Subcutaneous abdominal adipose tissue (tissue), 5 donors: ENCODE data around the gene NAT9.
A peak's percentile ranks its signal among the peaks of the same experiment; 100 is the strongest.

Experiments used
- H3K27ac ChIP-seq: one replicate; pipeline ENCODE4 v1.7.0; 2013; ENCODE audit warnings: low read depth, mild to moderate bottlenecking, inconsistent platforms, low read length, moderate library complexity
- H3K27me3 ChIP-seq, 5 donors: one replicate each; pipeline ENCODE4 v1.7.0; 2013; ENCODE audit warnings: low read length in 5 of 5, inconsistent platforms in 1 of 5; ENCODE audit not compliant: control insufficient read depth in 5 of 5, insufficient read depth in 4 of 5
- H3K36me3 ChIP-seq, 5 donors: one replicate each; pipeline ENCODE4 v1.7.0; 2013; ENCODE audit warnings: low read length in 5 of 5; ENCODE audit not compliant: control insufficient read depth in 5 of 5, insufficient read depth in 5 of 5
- H3K4me1 ChIP-seq, 5 donors: one replicate each; pipeline ENCODE4 v1.7.0; 2013; ENCODE audit warnings: low read length in 5 of 5, mild to moderate bottlenecking in 3 of 5, moderate library complexity in 1 of 5; ENCODE audit not compliant: control insufficient read depth in 5 of 5, insufficient read depth in 5 of 5
- H3K4me3 ChIP-seq, 5 donors: one replicate each; pipeline ENCODE4 v1.7.0; 2013; ENCODE audit warnings: low read length in 5 of 5, low read depth in 1 of 5
- H3K9ac ChIP-seq, 5 donors: one replicate each; pipeline ENCODE4 v1.7.0; 2013; ENCODE audit warnings: low read length in 5 of 5, mild to moderate bottlenecking in 4 of 5, moderate library complexity in 3 of 5
- H3K9me3 ChIP-seq, 5 donors: one replicate each; pipeline ENCODE4 v1.7.0; 2013; ENCODE audit warnings: low read length in 5 of 5; ENCODE audit not compliant: control insufficient read depth in 5 of 5
- donor health status: healthy.
- donor health status: healthy.
- donor health status: healthy.
- donor health status: healthy.
- donor health status: healthy.

NAT9 gene

GRCh38 chr17:74815550-74816370, 39.6 kb upstream of the NAT9 start:
- no peak overlapping the region for H3K27ac ChIP-seq
- no peaks in the 10 kb centered on the region for H3K27me3 ChIP-seq
- H3K4me1 ChIP-seq = peaks cover 4 to 38% (median 32%) of the 10 kb centered on the region in 5 donors
- no peaks in the 10 kb centered on the region for H3K9me3 ChIP-seq
- H3K36me3 ChIP-seq = peaks cover 0 to 36% (median 26%) of the 10 kb centered on the region in 5 donors
- H3K4me3 ChIP-seq = no peak overlapping the region
- no peak overlapping the region for H3K9ac ChIP-seq

DNA sequence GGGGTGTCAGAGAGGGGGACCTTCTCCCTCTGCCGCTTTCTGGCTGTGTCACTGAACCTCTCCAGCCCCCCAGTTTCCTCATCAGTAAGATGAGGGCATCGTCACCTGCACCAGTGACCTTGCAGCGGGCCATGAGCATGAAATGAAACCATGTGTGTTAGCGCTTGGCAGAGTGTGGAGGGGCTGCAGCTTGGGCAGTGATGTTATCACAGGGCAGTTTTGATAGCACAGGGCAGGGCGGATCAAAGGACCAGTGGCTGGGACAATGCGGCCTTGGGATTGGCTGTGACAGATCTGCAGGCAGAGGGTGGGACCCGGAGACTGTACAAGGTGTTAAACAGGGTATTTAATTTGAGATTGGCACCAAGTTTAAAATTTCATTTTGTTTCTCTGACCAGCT, 38.9 kb upstream of the NAT9 start:
- H3K9ac ChIP-seq = no peak overlapping the region
- H3K27me3 ChIP-seq = no peaks in the 10 kb centered on the region
- H3K36me3 ChIP-seq = peaks cover 0 to 34% (median 20%) of the 10 kb centered on the region in 5 donors
- H3K4me3 ChIP-seq = no peak overlapping the region
- no peak overlapping the region for H3K27ac ChIP-seq
- peaks cover 4 to 45% (median 32%) of the 10 kb centered on the region in 5 donors for H3K4me1 ChIP-seq
- H3K9me3 ChIP-seq = no peaks in the 10 kb centered on the region

- no peaks in the 10 kb centered on the region for H3K9me3 ChIP-seq
- no peak overlapping the region for H3K4me3 ChIP-seq
- H3K36me3 ChIP-seq = peaks cover 0 to 32% (median 14%) of the 10 kb centered on the region in 5 donors
- H3K4me1 ChIP-seq = peaks cover 4 to 51% (median 32%) of the 10 kb centered on the region in 5 donors
- H3K27me3 ChIP-seq = no peaks in the 10 kb centered on the region
- H3K9ac ChIP-seq = no peak overlapping the region
- H3K27ac ChIP-seq = no peak overlapping the region
These were observed 38.3 kb upstream of the NAT9 start for GRCh38 chr17:74814453-74814852.

GRCh38 chr17:74812109-74813009, 36.2 kb upstream of the NAT9 start:
- Histone ChIP-seq H3K9me3 (no peaks in the 10 kb centered on the region), H3K27ac (no peak overlapping the region), H3K9ac (peak overlapping the region in 1 of 5 donors; percentile 37), H3K27me3 (no peaks in the 10 kb centered on the region), H3K4me1 (peaks cover 4 to 66% (median 32%) of the 10 kb centered on the region in 5 donors), H3K36me3 (peaks cover 0 to 30% (median 14%) of the 10 kb centered on the region in 5 donors), H3K4me3 (peak overlapping the region in 2 of 5 donors; percentile 6 to 39)

- Histone ChIP-seq H3K9me3 (no peaks in the 10 kb centered on the region), H3K36me3 (peaks cover 0 to 29% (median 9%) of the 10 kb centered on the region in 5 donors), H3K27me3 (no peaks in the 10 kb centered on the region), H3K27ac (no peak overlapping the region), H3K4me1 (peaks cover 4 to 69% (median 32%) of the 10 kb centered on the region in 5 donors), H3K4me3 (no peak overlapping the region), H3K9ac (no peak overlapping the region)
These were observed 34.7 kb upstream of the NAT9 start for GRCh38 chr17:74810699-74811485.

DNA sequence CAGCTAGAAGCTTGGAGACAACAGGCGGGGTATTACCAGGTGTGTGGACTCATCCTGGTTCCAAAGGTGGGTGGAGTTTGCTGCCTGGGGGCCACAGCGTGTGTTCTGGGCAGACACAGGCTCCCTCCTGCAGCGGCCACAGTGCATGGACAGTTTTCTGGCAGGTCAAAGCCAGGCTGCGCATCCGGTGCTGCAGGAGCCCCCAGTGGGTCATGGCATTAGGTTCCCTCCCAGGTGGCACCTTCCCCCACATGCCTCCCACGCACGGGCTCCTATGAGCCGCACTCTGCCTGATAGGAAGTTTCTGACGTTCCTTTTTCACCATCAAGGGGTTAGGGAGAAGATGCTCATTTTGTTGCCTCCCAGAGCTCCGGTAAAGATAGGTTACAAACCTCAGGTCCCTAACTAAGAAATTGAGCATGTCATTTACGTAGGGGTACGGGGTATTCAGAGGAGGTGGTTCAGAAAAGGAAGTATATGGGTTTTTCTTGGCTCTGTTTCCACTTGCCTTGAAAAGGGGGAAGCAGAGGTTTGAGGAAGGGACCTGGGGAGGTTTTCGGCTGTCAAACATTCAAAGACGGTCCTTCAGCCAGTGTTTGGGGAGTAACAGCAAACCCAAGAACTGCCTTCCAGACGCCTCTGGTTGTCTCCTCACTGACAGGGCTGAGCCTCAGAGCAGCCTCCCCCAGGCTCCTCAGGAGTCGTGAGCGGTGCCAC, 32.7 kb upstream of the NAT9 start:
- Histone ChIP-seq H3K4me1 (peaks cover 4 to 58% (median 23%) of the 10 kb centered on the region in 5 donors), H3K27me3 (no peaks in the 10 kb centered on the region), H3K36me3 (peaks cover 0 to 49% (median 19%) of the 10 kb centered on the region in 5 donors), H3K27ac (no peak overlapping the region), H3K9ac (no peak overlapping the region), H3K4me3 (no peak overlapping the region), H3K9me3 (no peaks in the 10 kb centered on the region)

- Histone ChIP-seq H3K27ac (no peak overlapping the region), H3K4me3 (no peak overlapping the region), H3K9me3 (no peaks in the 10 kb centered on the region), H3K27me3 (no peaks in the 10 kb centered on the region), H3K36me3 (peaks cover 0 to 55% (median 19%) of the 10 kb centered on the region in 5 donors), H3K9ac (no peak overlapping the region), H3K4me1 (peaks cover 2 to 49% (median 17%) of the 10 kb centered on the region in 5 donors)
These were observed 31.8 kb upstream of the NAT9 start for GRCh38 chr17:74807925-74808324.

GRCh38 chr17:74807441-74807840, 31.3 kb upstream of the NAT9 start:
- no peak overlapping the region for H3K9ac ChIP-seq
- no peaks in the 10 kb centered on the region for H3K9me3 ChIP-seq
- H3K27me3 ChIP-seq = no peaks in the 10 kb centered on the region
- no peak overlapping the region for H3K4me3 ChIP-seq
- H3K36me3 ChIP-seq = peaks cover 0 to 55% (median 19%) of the 10 kb centered on the region in 5 donors
- H3K4me1 ChIP-seq = peaks cover 2 to 44% (median 12%) of the 10 kb centered on the region in 5 donors
- no peak overlapping the region for H3K27ac ChIP-seq

DNA sequence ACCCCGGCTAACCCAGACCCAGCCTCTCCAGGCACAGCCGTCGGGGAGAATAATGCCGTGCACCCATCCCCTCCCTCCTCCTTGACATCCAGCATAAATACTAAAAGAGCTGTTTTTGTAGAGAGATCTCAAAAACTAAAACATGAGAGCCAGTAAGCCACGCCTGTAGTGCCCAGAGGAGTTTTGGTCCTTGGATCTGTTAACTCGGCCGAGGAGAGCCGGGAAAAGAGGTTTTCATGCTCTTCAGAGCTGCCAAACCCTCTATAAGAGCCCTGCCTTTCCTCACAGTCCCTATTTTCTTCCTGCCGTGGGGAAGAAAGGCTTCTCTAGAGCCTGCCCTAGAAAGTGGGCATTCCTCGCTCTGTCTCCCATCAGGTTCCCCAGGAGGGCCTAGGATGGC, 30.2 kb upstream of the NAT9 start:
- no peaks in the 10 kb centered on the region for H3K27me3 ChIP-seq
- H3K9me3 ChIP-seq = no peaks in the 10 kb centered on the region
- H3K4me3 ChIP-seq = no peak overlapping the region
- peaks cover 0 to 63% (median 28%) of the 10 kb centered on the region in 5 donors for H3K36me3 ChIP-seq
- peaks cover 0 to 36% (median 6%) of the 10 kb centered on the region in 5 donors for H3K4me1 ChIP-seq
- H3K27ac ChIP-seq = no peak overlapping the region
- no peak overlapping the region for H3K9ac ChIP-seq
